ENCODE results near the gene ASIP.
A peak's percentile ranks its signal among the peaks of the same experiment; 100 is the strongest.
"Not testable (repeated sequence)": the region's sequence is repeated elsewhere in the genome, so short reads cannot be mapped to it uniquely, and the experiment has no call there.

ASIP gene

GRCh38 chr20:34290471-34290870 lies 49.2 kb downstream of the ASIP start:
- DNase-seq = no peak

DNA sequence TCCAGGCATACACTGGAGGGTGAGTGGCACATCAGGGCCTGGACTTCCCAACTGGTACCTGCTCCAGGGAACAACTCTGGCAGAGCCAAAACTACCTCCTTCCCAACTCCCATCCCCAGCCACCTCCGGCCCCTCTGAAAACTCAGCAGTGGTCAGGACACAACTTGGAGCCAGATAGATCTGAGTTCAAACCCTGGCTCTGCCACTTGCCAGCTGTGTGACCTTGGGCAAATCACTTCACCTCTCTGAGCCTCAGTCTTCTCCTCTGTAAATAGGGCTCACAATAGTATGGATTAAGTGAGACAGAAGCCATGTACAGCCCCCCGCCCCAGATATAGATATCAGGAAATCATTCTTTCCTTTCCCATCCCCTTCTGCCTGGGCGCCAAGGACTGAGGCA lies 51.3 kb downstream of the ASIP start:
- DNase-seq = no peak

DNA sequence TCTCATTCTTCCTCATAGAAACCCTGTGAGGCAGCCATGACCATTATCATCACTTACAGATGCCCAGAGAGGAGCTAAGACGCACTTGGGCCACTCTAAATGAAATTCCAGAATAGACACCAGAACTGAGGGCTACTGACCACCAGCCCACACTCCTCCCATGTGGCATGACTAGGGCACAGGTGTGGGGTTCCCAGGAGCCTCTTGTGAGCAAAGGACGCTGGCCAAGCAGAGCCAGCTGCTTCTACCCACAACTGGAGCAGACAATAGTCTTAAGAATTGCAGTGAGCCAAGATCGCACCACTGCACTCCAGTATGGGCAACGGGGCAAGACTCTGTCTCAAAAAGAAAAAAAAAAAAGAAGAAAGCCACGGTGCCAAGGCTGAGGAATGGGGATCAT lies 51.9 kb downstream of the ASIP start:
- no peak for DNase-seq

DNA sequence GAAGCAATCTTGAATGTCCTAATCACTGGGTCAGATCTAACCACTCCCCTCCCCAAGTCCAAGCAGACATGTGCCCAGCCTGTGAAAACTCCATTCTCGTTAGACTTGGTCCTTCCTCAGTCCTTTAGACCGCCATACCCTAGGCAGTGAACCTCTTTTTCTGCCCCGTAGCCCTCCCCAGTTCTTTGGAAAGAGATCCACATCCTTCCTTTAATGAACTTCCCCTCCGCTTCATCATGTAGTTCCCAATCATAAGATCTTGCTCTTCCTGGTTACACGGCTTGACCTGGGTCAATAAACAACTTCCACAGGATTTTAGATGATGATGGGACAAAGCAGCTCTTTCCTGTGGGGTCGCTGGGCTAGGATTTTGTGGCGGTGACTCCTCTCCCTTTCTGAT lies 52.4 kb downstream of the ASIP start:
- no peak for DNase-seq

DNA sequence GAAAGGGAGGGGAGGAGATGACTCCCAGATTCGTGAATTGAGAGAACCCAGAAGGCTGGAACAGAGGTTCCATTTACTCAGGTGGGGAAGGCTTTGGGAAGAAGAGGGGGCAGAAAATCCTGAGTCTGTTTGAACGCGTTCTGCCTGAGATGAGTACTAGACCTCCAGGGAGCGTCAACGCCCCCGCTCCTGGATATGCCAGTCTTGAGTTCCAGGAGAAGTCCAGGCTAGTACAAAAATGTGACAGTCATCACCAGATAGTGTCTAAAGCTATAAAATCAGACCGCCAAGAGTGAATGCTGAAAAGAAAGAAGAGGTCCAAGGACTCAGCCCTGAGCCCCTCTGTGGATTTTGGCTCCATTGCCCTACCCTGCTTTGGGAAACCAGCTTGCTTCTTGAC lies 53.3 kb downstream of the ASIP start:
- no peak for DNase-seq

DNA sequence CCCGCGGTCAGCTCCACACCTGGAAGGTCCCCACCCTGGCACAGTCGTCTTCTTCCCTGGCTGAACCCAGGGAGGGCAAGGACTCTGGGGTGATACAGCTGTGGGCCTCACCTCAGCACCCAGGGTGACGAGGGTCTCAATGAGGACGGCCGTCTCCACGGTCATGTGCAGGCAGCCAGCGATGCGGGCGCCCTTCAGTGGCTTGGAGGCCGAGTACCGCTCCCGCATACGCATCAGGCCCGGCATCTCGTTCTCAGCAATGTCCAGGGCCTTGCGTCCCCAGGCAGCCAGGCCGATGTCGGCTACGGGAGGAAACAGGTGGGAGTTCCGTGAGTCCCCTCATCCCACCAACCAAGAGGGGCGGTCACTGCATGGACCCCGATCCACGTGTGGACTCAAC lies 54.1 kb downstream of the ASIP start:
- DNase-seq = no peak

- DNase-seq = no peak
Measured at GRCh38 chr20:34296468-34296867, 55.2 kb downstream of the ASIP start.

DNA sequence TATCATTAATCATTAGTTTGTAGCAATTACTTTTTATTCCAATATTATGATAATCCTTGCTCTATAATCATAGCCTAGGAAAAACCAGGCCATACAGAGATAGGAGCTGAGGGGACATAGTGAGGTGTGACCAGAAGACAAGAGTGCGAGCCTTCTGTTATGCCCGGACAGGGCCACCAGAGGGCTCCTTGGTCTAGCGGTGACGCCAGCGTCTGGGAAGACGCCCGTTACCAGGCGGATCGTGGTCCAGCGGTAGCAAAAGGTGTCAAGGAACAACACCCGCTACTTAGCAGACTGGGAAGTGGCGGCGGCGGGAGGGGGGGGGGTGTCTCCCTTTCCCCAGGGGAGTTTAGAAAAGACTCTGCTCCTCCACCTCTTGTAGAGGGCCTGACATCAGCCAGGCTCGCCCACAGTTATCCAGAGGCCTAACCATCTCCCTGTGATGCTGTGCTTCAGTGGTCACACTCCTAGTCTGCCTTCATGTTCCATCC lies 57.1 kb downstream of the ASIP start:
- not testable (repeated sequence) for DNase-seq

- DNase-seq = no peak
Measured at GRCh38 chr20:34299556-34300255, 58.5 kb downstream of the ASIP start.

- no peak for DNase-seq
Measured at GRCh38 chr20:34300256-34300806, 59.1 kb downstream of the ASIP start.

DNA sequence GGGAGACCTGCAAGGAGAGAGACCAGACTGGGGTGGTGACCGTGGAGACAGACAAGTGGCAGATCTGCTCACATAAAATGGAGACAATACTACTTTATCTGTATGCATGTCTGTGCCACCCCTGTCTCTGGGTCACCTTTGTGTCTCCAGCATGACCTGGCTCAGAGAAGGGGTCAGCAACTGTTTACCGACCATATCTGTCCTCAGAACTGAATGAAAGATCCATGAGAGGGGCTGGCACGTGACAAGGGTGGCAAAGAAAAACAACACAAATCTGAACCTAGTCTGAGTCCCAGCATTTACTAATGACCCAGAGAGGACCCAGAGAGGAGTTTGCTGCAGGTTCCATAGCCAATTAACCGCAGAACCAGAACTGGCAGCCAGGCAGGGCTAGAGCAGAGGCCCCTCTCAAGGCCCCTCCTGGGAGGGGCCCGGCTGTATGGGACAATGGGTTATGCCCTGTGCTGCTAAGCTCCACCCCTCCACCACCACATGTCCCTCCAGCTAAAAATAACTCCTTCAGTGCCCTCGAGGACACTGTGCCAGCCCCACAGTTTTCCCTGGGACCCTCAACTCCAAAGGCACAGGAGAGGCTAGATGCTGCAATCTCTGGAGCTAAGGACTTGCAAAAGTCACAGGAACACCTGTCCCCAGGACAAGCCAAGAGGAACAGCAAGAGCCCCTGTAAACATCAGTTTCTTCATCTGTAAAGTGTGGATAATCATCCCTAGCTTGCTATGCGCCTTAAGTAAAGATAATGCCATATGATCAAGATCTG lies 59.8 kb downstream of the ASIP start:
- no peak for DNase-seq

DNA sequence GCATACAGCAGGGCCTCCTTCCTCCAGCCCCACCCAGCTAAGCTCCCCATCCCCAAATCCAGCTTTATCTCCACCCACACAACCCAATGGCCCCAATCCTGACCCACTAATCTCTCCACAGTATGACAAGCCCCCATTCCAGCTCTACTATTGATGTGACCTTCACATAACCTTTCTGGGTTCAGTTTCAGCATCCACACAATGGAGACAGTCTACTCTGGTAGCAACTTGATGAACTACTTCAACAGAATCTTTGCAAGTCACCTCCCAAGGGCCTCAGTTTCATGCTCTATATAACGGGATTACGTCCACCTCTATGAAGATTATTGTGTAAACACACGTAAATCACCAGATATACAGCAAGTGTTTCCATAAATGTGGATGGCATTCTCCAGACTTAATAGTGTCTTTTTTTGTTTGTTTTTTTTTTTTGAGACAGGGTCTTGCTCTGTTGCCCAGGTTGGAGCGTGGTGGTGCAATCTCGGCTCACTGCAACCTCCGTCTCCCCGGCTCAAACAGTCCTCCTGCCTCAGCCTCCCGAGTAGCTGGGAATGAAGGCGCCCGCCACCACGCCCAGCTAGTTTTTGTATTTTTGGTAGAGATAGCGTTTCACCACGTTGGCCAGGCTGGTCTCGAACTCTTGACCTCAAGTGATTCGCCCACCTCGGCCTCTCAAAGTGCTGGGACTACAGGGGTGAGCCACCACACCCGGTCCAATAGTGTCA lies 60.5 kb downstream of the ASIP start:
- no peak for DNase-seq

GRCh38 chr20:34302312-34302722 lies 61.1 kb downstream of the ASIP start:
- DNase-seq = peak; percentile 35

- DNase-seq = peak; percentile 95
Measured at GRCh38 chr20:34302723-34303533, 61.7 kb downstream of the ASIP start, which contains the start of gene AHCY. AHCY (minus strand) TSS chr20:34303355; CDS start chr20:34303270, 85 bp downstream.

- DNase-seq = no peak
Measured at GRCh38 chr20:34305333-34306230, 64.4 kb downstream of the ASIP start.

GRCh38 chr20:34309691-34310090 lies 68.5 kb downstream of the ASIP start:
- DNase-seq = no peak

- no peak for DNase-seq
Measured at GRCh38 chr20:34310481-34311117, 69.4 kb downstream of the ASIP start.

GRCh38 chr20:34311118-34312023 lies 70.1 kb downstream of the ASIP start:
- no peak for DNase-seq

- no peak for DNase-seq
Measured at GRCh38 chr20:34312024-34312460, 70.8 kb downstream of the ASIP start.

All from fibroblast of upper back skin (primary cell).